Suprapubic skin (tissue), 4 donors: Measurements from ENCODE around the gene MTFR2.

ENCODE experiments used
- CTCF ChIP-seq, 2 donors: fragments of 200-600 bp in 1 of 2; fragments of 450-650 bp in 1 of 2; sonication (generic) in 1 of 2; IDR thresholded peaks; one replicate each; pipeline ENCODE4 v1.5.1; 2016 to 2019; ENCODE audit warnings: antibody characterized with exemption in 2 of 2, mild to moderate bottlenecking in 1 of 2, moderate library complexity in 1 of 2
- EP300 ChIP-seq: sonication (generic); formaldehyde crosslinking; IDR thresholded peaks from one replicate; pipeline ENCODE4 v1.6.1; 2017; ENCODE audit warnings: antibody characterized with exemption
- POLR2A ChIP-seq, 2 donors: fragments of 450-650 bp; IDR thresholded peaks; one replicate each; pipeline ENCODE4 v1.6.1; 2017; ENCODE audit warnings: antibody characterized with exemption in 2 of 2, mild to moderate bottlenecking in 2 of 2, moderate library complexity in 2 of 2
- POLR2AphosphoS5 ChIP-seq, 3 donors: sonication (generic); formaldehyde crosslinking; IDR thresholded peaks; one replicate each; pipeline ENCODE4 v1.6.1; 2017; ENCODE audit warnings: antibody characterized with exemption in 3 of 3

GRCh38 chr6:136216503-136217401 is 33.4 kb downstream of the MTFR2 start:
- TF ChIP-seq CTCF (IDR thresholded peaks at IDR 0.05), result no peak
- TF ChIP-seq EP300, result no peak
- no peak for TF ChIP-seq POLR2AphosphoS5 (IDR thresholded peaks at IDR 0.05)
- no peak for TF ChIP-seq POLR2A (IDR thresholded peaks at IDR 0.05)
